ENCODE data around the gene SERBP1.

DNA sequence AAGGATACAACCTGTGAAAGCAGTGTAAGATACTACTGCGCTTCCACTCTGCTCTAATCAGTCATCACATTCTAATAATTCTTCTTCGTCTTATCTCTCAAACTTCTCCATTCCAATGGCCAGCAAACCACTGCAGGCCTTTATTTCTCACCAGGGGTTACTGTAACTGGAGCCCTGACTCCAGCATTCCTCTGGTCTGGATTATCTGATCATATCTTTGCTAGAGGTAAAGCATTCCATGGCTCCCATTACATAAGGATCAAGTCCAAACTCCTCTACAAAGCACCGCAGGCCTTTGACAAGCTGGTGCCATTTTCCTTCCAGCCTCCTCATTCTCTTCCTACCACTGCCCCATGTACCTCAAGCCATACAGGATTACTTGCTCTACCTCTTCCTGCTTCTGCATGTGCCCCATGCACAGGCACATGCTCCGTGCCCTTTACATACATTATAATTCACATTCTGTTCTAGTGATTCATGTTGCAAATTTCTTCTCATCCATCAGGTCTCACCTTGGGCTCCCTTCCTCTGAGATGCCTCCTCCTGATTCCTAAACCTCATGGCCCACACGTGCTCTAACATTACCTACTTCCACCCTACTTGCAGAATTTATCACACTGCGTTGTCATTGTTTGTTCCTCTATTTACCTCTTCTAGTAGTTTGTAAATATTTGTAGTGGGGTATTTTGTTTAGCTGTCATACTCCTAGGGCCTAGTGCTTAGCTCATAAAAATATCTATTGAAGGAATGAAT lies 9.3 kb upstream of the SERBP1 start:
- TF ChIP-seq, protein P1, sequence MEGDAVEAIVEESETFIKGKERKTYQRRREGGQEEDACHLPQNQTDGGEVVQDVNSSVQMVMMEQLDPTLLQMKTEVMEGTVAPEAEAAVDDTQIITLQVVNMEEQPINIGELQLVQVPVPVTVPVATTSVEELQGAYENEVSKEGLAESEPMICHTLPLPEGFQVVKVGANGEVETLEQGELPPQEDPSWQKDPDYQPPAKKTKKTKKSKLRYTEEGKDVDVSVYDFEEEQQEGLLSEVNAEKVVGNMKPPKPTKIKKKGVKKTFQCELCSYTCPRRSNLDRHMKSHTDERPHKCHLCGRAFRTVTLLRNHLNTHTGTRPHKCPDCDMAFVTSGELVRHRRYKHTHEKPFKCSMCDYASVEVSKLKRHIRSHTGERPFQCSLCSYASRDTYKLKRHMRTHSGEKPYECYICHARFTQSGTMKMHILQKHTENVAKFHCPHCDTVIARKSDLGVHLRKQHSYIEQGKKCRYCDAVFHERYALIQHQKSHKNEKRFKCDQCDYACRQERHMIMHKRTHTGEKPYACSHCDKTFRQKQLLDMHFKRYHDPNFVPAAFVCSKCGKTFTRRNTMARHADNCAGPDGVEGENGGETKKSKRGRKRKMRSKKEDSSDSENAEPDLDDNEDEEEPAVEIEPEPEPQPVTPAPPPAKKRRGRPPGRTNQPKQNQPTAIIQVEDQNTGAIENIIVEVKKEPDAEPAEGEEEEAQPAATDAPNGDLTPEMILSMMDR (IDR thresholded peaks at IDR 0.05) = no peak
- TF ChIP-seq POLR2A (IDR thresholded peaks at IDR 0.05) = no peak

All from adrenal gland (tissue), 5 donors.